ENCODE results near the gene PLEKHG2.

The PLEKHG2 gene, protein sequence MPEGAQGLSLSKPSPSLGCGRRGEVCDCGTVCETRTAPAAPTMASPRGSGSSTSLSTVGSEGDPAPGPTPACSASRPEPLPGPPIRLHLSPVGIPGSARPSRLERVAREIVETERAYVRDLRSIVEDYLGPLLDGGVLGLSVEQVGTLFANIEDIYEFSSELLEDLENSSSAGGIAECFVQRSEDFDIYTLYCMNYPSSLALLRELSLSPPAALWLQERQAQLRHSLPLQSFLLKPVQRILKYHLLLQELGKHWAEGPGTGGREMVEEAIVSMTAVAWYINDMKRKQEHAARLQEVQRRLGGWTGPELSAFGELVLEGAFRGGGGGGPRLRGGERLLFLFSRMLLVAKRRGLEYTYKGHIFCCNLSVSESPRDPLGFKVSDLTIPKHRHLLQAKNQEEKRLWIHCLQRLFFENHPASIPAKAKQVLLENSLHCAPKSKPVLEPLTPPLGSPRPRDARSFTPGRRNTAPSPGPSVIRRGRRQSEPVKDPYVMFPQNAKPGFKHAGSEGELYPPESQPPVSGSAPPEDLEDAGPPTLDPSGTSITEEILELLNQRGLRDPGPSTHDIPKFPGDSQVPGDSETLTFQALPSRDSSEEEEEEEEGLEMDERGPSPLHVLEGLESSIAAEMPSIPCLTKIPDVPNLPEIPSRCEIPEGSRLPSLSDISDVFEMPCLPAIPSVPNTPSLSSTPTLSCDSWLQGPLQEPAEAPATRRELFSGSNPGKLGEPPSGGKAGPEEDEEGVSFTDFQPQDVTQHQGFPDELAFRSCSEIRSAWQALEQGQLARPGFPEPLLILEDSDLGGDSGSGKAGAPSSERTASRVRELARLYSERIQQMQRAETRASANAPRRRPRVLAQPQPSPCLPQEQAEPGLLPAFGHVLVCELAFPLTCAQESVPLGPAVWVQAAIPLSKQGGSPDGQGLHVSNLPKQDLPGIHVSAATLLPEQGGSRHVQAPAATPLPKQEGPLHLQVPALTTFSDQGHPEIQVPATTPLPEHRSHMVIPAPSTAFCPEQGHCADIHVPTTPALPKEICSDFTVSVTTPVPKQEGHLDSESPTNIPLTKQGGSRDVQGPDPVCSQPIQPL (N-terminal part only)

GRCh38 chr19:39412100-39412866 is at the start of gene PLEKHG2:
TSS of gene PLEKHG2 (plus strand) at chr19:39412669. CDS start at chr19:39414087, 1,418 bp downstream.
- peak; percentile 88 for TF ChIP-seq CTCF (IDR thresholded peaks at IDR 0.05)

DNA sequence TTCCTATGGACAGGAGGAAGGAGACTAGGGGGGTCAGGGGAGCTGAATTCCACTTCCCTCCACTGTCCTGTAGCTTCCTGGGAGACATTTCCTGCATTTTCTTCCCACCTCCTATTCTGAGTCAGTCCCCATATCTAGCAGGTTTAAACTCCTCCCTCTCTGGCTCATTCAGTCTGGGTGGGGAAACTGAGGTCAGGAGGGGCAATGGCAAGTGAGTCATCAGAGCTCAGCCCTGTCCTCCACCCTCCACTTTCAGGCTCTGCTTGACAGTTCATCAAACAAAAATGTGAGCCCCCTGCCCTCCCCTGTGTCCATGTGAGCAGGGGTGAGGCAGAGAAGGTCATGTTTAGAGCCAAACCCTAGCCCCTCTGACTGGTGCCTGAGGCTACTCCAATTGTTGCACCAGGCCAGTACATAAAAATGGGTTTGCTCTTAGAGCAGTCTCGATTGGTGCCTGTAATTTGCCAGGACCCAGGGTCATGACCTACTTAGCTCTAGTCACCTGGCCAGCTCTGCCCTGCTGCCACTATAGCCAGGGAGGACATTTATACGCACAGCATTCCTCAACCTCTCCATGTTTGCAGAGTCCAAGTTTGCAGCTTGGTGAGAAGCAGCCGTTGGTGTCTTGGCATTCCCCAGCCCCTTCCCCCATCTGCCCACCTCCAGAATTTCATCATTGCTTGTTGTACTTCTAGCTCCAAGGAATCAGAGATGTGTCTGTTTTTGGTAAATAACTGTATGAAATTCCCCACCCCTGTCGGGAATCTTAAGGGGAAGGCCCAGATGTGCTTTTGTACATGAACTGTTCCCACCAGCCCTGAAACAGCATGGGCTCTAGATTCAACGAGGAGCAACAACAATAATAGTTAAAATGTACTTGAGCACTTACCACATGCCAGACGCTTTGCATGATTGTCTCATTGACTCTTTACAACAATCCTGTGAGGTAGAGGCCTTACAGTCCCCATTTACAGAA is 49.5 kb upstream of the PLEKHG2 start:
- no peak for TF ChIP-seq CTCF (IDR thresholded peaks at IDR 0.05)

GRCh38 chr19:39363901-39364457 is 48.5 kb upstream of the PLEKHG2 start:
- no peak for TF ChIP-seq CTCF (IDR thresholded peaks at IDR 0.05)

GRCh38 chr19:39365531-39365930 is 46.9 kb upstream of the PLEKHG2 start:
- no peak for TF ChIP-seq CTCF (IDR thresholded peaks at IDR 0.05)

DNA sequence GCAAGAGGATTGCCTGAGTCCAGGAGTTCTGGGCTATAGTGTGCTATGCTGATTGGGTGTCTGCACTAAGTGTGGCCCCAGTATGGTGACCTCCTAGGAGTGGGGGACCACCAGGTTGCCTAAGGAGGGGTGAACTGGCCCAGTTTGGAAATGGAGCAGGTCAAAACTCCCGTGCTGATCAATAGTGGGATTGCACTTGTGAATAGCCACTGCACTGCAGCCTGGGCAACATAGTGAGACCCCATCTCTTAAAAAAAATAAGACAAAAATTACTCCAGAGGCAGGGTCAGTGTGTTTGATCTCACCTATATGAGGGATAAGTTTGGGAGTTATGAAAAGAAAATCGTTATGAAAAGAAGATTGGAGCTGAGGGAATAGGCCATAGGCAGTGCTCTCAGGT is 43.3 kb upstream of the PLEKHG2 start:
- TF ChIP-seq CTCF (IDR thresholded peaks at IDR 0.05): no peak

GRCh38 chr19:39370735-39371134 is 41.7 kb upstream of the PLEKHG2 start:
- TF ChIP-seq CTCF (IDR thresholded peaks at IDR 0.05): no peak
